Measurements from ENCODE around the gene RNF113A.
"Not testable (repeated sequence)": the region's sequence is repeated elsewhere in the genome, so short reads cannot be mapped to it uniquely, and the experiment has no call there.

The RNF113A gene

GRCh38 chrX:119880552-119881437 lies 9.3 kb upstream of the RNF113A start:
- no peak for TF ChIP-seq POLR2A (IDR thresholded peaks at IDR 0.05; ENCODE audit: low read length)
- TF ChIP-seq GATA1 (IDR thresholded peaks at IDR 0.05; ENCODE audit: low read depth, low read length): no peak
- DNase-seq: peak; percentile 59 to 66

- DNase-seq: no peak
- TF ChIP-seq POLR2A (IDR thresholded peaks at IDR 0.05; ENCODE audit: low read length) (no peak), GATA1 (IDR thresholded peaks at IDR 0.05; ENCODE audit: low read depth, low read length) (no peak)
Measured at GRCh38 chrX:119880076-119880475, 8.5 kb upstream of the RNF113A start.

GRCh38 chrX:119878740-119879139 lies 7.2 kb upstream of the RNF113A start:
- TF ChIP-seq POLR2A (IDR thresholded peaks at IDR 0.05; ENCODE audit: low read length) (no peak), GATA1 (IDR thresholded peaks at IDR 0.05; ENCODE audit: low read depth, low read length) (no peak)

GRCh38 chrX:119871245-119871598 lies 311 bp downstream of the RNF113A start:
- no peak for DNase-seq

More at GRCh38 chrX:119878740-119879139, 7.2 kb upstream of the RNF113A start:
- DNase-seq: no peak

GRCh38 chrX:119870626-119871131 lies 854 bp downstream of the RNF113A start:
- peak; percentile 42 to 61 for DNase-seq
- no peak for TF ChIP-seq GATA1 (IDR thresholded peaks at IDR 0.05; ENCODE audit: low read depth, low read length)
- TF ChIP-seq POLR2A (IDR thresholded peaks at IDR 0.05; ENCODE audit: low read length): no peak

More at GRCh38 chrX:119871245-119871598, 311 bp downstream of the RNF113A start:
- TF ChIP-seq POLR2A (IDR thresholded peaks at IDR 0.05; ENCODE audit: low read length) (no peak), GATA1 (IDR thresholded peaks at IDR 0.05; ENCODE audit: low read depth, low read length) (no peak)

GRCh38 chrX:119853444-119853843 lies 18.1 kb downstream of the RNF113A start:
- DNase-seq: no peak
- TF ChIP-seq POLR2A (IDR thresholded peaks at IDR 0.05; ENCODE audit: low read length) (no peak), GATA1 (IDR thresholded peaks at IDR 0.05; ENCODE audit: low read depth, low read length) (no peak)

- DNase-seq: peak; percentile 97 to 99
Measured at GRCh38 chrX:119852382-119853353, 18.9 kb downstream of the RNF113A start, which contains the start of gene UPF3B. TSS of gene UPF3B (minus strand) at chrX:119852963. CDS start at chrX:119852928, 35 bp downstream.

GRCh38 chrX:119833905-119834304 lies 37.6 kb downstream of the RNF113A start:
- no peak for DNase-seq
- TF ChIP-seq POLR2A (IDR thresholded peaks at IDR 0.05; ENCODE audit: low read length) (no peak), GATA1 (IDR thresholded peaks at IDR 0.05; ENCODE audit: low read depth, low read length) (no peak)

More at GRCh38 chrX:119852382-119853353, 18.9 kb downstream of the RNF113A start, which contains the start of gene UPF3B:
- TF ChIP-seq GATA1 (IDR thresholded peaks at IDR 0.05; ENCODE audit: low read depth, low read length) (no peak), POLR2A (IDR thresholded peaks at IDR 0.05; ENCODE audit: low read length) (peak; percentile 73)

GRCh38 chrX:119828446-119828845 lies 43.1 kb downstream of the RNF113A start:
- DNase-seq: no peak
- TF ChIP-seq GATA1 (IDR thresholded peaks at IDR 0.05; ENCODE audit: low read depth, low read length): no peak
- TF ChIP-seq POLR2A (IDR thresholded peaks at IDR 0.05; ENCODE audit: low read length): no peak

- no peak for TF ChIP-seq GATA1 (IDR thresholded peaks at IDR 0.05; ENCODE audit: low read depth, low read length)
- no peak for TF ChIP-seq POLR2A (IDR thresholded peaks at IDR 0.05; ENCODE audit: low read length)
- DNase-seq: no peak
Measured at GRCh38 chrX:119826399-119826959, 45.1 kb downstream of the RNF113A start.

- DNase-seq: not testable (repeated sequence)
Measured at GRCh38 chrX:119824221-119824620, 47.3 kb downstream of the RNF113A start.

GRCh38 chrX:119821703-119822102 lies 49.8 kb downstream of the RNF113A start:
- DNase-seq: not testable (repeated sequence)
